ENCODE data around the gene SIL1. TPM values are rescaled to one million over a fixed set of nuclear protein-coding genes. Genes with fewer than 3 reads are reported as not detected.
"Not testable (repeated sequence)": the region's sequence is repeated elsewhere in the genome, so short reads cannot be mapped to it uniquely, and the experiment has no call there.

The SIL1 gene
- total RNA-seq, 4 donors from 2014 or later: 20.3 to 39.2 (median 29.1) TPM

GRCh38 chr5:139012176-139012575 is 186.0 kb downstream of the SIL1 start:
- peaks cover 0 to 15% (median 0%) of the 10 kb centered on the region in 4 donors for H3K36me3 ChIP-seq
- H3K27ac ChIP-seq (replicated peaks in 1 of 4): no peak overlapping the region
- DNase-seq (ENCODE audit: extremely low spot score): peak; percentile 10
- intact Hi-C loops (cut with DNase I): no loop called here
- H3K9me3 ChIP-seq: no peaks in the 10 kb centered on the region
- no peaks in the 10 kb centered on the region for H3K27me3 ChIP-seq
- no peaks in the 10 kb centered on the region for H3K4me1 ChIP-seq
- WGBS: 93% methylated on average over 4 of the region's 4 CpGs
- TF ChIP-seq POLR2AphosphoS5 (IDR thresholded peaks at IDR 0.05): no peak
- TF ChIP-seq EP300 (IDR thresholded peaks at IDR 0.05): no peak
- TF ChIP-seq CTCF (IDR thresholded peaks at IDR 0.05): no peak
- TF ChIP-seq POLR2A (IDR thresholded peaks at IDR 0.05; ENCODE audit: low read depth): no peak
- H3K4me3 ChIP-seq: no peak overlapping the region

GRCh38 chr5:139011156-139011555 is 187.0 kb downstream of the SIL1 start:
- WGBS: 62% methylated on average over 16 of the region's 25 CpGs
- H3K27me3 ChIP-seq; DNase-seq (ENCODE audit: extremely low spot score); H3K4me1 ChIP-seq; H3K9me3 ChIP-seq; H3K27ac ChIP-seq (replicated peaks in 1 of 4); intact Hi-C loops (cut with DNase I): not testable (repeated sequence)
- Histone ChIP-seq H3K4me3 (peak overlapping the region in 3 of 4 donors; percentile 24 to 40 (median 34)), H3K36me3 (peaks cover 0 to 11% (median 0%) of the 10 kb centered on the region in 4 donors)

- Histone ChIP-seq H3K36me3 (peaks cover 0 to 6% (median 2%) of the 10 kb centered on the region in 4 donors), H3K9me3 (no peaks in the 10 kb centered on the region), H3K27me3 (no peaks in the 10 kb centered on the region), H3K4me3 (no peak overlapping the region), H3K27ac (replicated peaks in 1 of 4) (no peak overlapping the region), H3K4me1 (no peaks in the 10 kb centered on the region)
- no peak for TF ChIP-seq POLR2AphosphoS5 (IDR thresholded peaks at IDR 0.05)
- no peak for TF ChIP-seq CTCF (IDR thresholded peaks at IDR 0.05)
- TF ChIP-seq EP300 (IDR thresholded peaks at IDR 0.05): no peak
- TF ChIP-seq POLR2A (IDR thresholded peaks at IDR 0.05; ENCODE audit: low read depth): no peak
- intact Hi-C loops (cut with DNase I): no loop called here
- DNase-seq (ENCODE audit: extremely low spot score): no peak
- 92% methylated on average over 3 of the region's 3 CpGs for WGBS
These were observed 193.5 kb downstream of the SIL1 start for GRCh38 chr5:139004374-139005307.

- no peak overlapping the region for H3K4me3 ChIP-seq
- no peaks in the 10 kb centered on the region for H3K27me3 ChIP-seq
- peaks cover 0 to 6% (median 2%) of the 10 kb centered on the region in 4 donors for H3K36me3 ChIP-seq
- TF ChIP-seq EP300 (IDR thresholded peaks at IDR 0.05): no peak
- no peak for TF ChIP-seq CTCF (IDR thresholded peaks at IDR 0.05)
- TF ChIP-seq POLR2A (IDR thresholded peaks at IDR 0.05; ENCODE audit: low read depth): no peak
- TF ChIP-seq POLR2AphosphoS5 (IDR thresholded peaks at IDR 0.05): no peak
- no peak overlapping the region for H3K27ac ChIP-seq (replicated peaks in 1 of 4)
- no peaks in the 10 kb centered on the region for H3K9me3 ChIP-seq
- H3K4me1 ChIP-seq: no peaks in the 10 kb centered on the region
- 97% methylated on average over 1 of the region's 1 CpG for WGBS
- intact Hi-C loops (cut with DNase I): no loop called here
- DNase-seq (ENCODE audit: extremely low spot score): no peak
These were observed 198.5 kb downstream of the SIL1 start for GRCh38 chr5:138999674-139000073.

GRCh38 chr5:138998521-138998920 is 199.6 kb downstream of the SIL1 start:
- 69% methylated on average over 1 of the region's 1 CpG for WGBS

More at GRCh38 chr5:138998521-138998920, 199.6 kb downstream of the SIL1 start:
- DNase-seq (ENCODE audit: extremely low spot score): no peak
- intact Hi-C loops (cut with DNase I): no loop called here
- H3K27me3 ChIP-seq: no peaks in the 10 kb centered on the region
- no peak overlapping the region for H3K27ac ChIP-seq (replicated peaks in 1 of 4)
- no peaks in the 10 kb centered on the region for H3K9me3 ChIP-seq
- no peak for TF ChIP-seq POLR2AphosphoS5 (IDR thresholded peaks at IDR 0.05)
- no peak for TF ChIP-seq EP300 (IDR thresholded peaks at IDR 0.05)
- TF ChIP-seq CTCF (IDR thresholded peaks at IDR 0.05): no peak
- no peak for TF ChIP-seq POLR2A (IDR thresholded peaks at IDR 0.05; ENCODE audit: low read depth)
- H3K4me1 ChIP-seq: no peaks in the 10 kb centered on the region
- H3K36me3 ChIP-seq: peaks cover 0 to 6% (median 2%) of the 10 kb centered on the region in 4 donors
- H3K4me3 ChIP-seq: no peak overlapping the region

All from esophagus muscularis mucosa (tissue), 4 donors.